Fibroblast of mammary gland (primary cell): ENCODE results near the gene GSG1L.

Experiments used
- DNase-seq: peaks from one replicate; pipeline ENCODE4 v3.0.0-alpha.2; 2010; ENCODE audit warnings: low read depth
- H3K4me3 ChIP-seq: 2 replicates; pipeline ENCODE4 v1.5.1; 2011; ENCODE audit warnings: low read depth, mild to moderate bottlenecking, low read length, moderate library complexity; ENCODE audit not compliant: control insufficient read depth
- TF ChIP-seq, protein P1 (sequence below): conservative IDR thresholded peaks from 2 replicates; pipeline ENCODE4 v1.5.1; 2011; ENCODE audit warnings: low read depth, low read length, inconsistent platforms; ENCODE audit not compliant: control insufficient read depth, insufficient read depth

GSG1L gene

DNA sequence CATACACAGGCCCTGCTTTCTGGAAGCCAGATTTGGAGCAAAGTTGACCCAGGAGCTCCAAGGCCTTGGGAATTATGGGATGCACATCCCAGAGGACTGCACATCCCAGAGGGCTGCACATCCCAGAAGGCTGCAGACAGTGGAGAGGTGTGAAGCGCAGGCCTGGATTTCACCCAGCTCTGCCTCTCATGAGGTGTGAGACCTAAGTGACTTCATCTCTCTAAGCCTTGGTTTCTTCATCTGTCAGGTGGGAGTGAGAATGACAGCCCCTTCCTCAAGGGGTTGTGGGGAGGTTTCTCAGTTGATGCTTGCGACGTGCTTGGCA lies 102.3 kb downstream of the GSG1L start:
- TF ChIP-seq, protein P1, sequence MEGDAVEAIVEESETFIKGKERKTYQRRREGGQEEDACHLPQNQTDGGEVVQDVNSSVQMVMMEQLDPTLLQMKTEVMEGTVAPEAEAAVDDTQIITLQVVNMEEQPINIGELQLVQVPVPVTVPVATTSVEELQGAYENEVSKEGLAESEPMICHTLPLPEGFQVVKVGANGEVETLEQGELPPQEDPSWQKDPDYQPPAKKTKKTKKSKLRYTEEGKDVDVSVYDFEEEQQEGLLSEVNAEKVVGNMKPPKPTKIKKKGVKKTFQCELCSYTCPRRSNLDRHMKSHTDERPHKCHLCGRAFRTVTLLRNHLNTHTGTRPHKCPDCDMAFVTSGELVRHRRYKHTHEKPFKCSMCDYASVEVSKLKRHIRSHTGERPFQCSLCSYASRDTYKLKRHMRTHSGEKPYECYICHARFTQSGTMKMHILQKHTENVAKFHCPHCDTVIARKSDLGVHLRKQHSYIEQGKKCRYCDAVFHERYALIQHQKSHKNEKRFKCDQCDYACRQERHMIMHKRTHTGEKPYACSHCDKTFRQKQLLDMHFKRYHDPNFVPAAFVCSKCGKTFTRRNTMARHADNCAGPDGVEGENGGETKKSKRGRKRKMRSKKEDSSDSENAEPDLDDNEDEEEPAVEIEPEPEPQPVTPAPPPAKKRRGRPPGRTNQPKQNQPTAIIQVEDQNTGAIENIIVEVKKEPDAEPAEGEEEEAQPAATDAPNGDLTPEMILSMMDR: no peak
- H3K4me3 ChIP-seq: no peak overlapping the region
- DNase-seq: no peak

DNA sequence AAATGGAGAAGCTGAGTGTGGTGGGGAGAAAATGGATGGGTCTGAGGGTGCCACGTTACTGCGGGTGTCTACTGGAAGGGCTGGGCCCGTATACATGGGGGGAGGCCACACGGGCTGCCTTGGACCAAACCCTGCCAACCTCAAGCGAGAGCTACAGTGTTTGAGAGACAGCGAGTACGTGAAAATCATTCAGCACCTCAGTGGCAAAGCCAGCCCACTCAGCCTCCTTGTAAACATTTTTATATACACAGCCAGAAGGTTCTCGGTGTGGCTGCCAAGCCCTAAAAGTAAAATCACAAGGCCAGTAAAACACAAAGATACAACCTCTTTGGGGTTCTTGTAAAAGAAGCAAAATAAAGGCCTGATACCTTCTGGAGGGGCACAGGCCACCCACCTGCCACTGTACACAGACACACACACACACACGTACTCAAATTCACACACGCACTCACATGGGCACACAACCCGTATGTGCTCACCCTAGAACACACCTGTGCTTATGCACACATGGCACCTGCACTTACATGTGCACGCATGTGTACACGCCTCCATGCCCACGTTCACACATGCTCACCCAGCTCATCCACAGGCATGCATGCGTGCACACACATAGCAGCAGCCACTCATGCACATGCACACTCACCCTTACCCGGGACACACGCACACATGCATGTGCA lies 102.8 kb downstream of the GSG1L start:
- no peak overlapping the region for H3K4me3 ChIP-seq
- no peak for DNase-seq
- TF ChIP-seq, protein P1: no peak

DNA sequence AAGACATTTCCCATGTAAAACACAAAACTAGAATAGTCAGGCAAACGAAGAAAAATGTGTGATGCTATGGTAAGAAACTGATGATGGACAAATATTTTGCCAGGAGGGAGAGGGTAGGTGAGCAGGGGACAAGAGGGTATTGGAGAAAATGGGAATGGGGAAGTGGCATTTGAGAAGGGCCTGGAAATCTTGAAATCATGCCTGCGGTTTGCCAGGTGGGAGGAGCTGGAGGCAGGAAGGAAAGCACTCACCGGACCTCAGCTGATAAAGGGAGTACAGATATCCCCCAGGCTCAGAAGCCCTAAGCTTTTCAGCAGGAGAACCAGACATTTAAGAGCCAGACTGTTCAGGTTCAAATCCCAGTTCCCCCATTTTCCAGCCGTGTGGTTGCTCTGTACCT lies 103.6 kb downstream of the GSG1L start:
- no peak overlapping the region for H3K4me3 ChIP-seq
- TF ChIP-seq, protein P1: no peak
- no peak for DNase-seq

DNA sequence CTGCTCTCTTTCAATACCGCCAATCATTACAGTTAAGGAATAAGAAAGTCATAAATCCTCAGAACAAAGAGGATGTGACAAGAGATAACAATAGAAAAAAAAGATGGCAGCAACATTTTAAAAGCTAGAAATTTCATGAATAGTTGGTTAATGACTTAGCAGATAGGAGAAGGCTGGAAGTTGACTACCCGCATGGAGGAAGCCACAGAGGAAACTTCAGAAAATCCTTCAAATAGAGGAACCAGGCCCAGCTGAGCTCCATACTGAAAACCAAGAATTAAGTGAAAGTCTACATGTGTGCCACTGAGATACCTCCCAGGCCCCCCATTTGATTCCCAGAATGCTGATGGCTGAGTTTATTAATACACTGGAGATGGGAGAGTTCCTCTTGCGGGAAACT lies 109.3 kb downstream of the GSG1L start:
- no peak overlapping the region for H3K4me3 ChIP-seq
- no peak for DNase-seq
- TF ChIP-seq, protein P1: no peak

DNA sequence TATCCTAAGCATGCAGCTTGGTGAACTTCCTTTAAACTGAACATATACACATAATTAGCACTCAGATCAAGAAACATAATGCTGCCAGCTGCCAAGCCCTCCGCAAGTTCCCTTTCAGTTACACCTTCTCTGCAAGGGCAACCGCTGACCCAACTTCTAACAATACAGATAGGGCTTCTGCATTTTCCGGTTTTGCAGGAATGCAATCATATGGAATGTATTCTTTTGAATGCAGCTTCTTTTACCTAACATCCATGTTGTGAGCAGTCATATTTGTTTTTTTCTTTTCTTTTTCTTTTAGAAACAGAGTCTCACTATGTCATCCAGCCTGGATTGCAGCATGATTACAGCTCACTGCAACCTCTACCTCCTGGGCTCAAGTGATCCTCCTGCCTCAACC lies 110.7 kb downstream of the GSG1L start:
- DNase-seq: no peak
- TF ChIP-seq, protein P1: no peak
- no peak overlapping the region for H3K4me3 ChIP-seq

DNA sequence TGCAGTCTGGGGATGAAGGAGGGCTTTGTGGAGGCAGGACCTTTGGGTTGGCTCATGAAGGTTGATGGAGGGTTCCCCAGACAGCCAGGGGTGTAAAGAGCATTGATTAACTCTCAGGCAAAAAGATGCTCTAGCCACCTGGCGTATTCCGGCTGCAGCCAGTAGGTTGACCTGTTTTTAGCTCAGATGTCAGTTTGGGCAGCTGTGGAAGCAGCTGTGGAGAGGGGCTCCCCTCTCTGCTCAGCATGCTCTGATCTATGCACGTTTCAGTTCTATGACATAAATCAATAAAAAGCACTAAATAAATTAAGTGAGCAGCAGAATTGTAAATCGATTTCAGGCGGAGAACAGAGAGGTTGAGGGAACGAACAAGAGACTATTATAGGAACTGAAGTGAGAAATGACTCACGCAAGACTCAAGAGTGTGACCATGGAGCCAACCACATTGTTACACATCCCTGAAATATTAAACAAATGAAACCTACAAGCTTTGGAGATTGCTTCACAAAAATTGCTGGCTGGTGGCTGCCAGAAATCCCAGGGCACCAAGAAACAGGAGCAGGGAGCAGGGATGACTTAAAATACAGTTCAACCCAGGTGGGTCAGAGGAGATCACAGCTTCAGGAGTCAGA lies 111.9 kb downstream of the GSG1L start:
- TF ChIP-seq, protein P1: no peak
- no peak overlapping the region for H3K4me3 ChIP-seq
- peak; percentile 23 for DNase-seq
